ENCODE data around the gene MAB21L4. TPM values are rescaled to one million over a fixed set of nuclear protein-coding genes. Genes with fewer than 3 reads are reported as not detected.

The MAB21L4 gene
- polyA plus RNA-seq, 1 of the 3 experiments (the other 2 are of a cell fraction) = not detected

DNA sequence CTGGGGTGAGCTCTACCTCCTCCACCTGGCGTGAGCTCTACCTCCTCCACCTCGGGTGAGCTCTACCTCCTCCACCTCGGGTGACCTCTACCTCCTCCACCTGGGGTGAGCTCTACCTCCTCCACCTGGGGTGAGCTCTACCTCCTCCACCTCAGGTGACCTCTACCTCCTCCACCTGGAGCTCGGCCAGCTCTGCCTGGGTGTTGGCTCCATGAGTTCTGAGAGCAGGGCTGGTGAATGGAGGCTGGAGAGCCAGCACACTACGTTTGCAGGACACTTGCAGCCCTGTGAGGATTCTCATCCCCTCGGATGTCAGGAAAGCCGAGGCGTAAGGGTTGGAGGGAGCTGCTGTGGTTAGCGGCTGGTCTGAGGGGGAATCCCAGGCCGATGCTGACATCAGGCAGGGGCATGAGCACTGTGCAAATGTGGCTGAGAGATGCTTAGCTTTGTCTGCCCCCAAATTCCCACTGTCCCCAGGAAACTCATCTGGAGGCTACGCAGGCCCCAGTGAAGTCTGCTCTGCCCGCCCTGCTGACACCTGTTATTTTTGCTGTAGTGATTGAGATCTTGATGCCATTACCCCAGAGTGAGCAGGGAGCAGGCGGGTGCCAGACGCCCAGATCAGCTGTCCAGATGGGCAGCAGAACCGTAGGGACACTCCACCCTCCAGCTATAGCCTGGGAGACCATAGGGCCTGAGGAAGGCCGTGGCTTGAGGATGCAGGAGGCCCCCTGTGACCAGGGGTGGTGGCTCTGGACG lies 13.4 kb upstream of the MAB21L4 start:
- POLR2A ChIA-PET = interaction anchor here (0.6 kb wide), 2 partner anchors 48 to 82 kb away, joined by 3 read pairs; no protein-coding TSS in a partner anchor
- no peaks in the 10 kb centered on the region for H4K20me1 ChIP-seq (ENCODE audit: insufficient read depth)
- CTCF ChIA-PET = interaction anchor here (0.8 to 1.9 kb wide), 5 partner anchors 9 to 168 kb away, joined by 4 to 9 read pairs (median 4); no protein-coding TSS in a partner anchor
- H3K9ac ChIP-seq = no peak overlapping the region
- H2AFZ ChIP-seq (ENCODE audit: low read depth) = no peak overlapping the region
- no peaks in the 10 kb centered on the region for H3F3A ChIP-seq (replicated peaks; ENCODE audit: insufficient read depth)
- H3K4me2 ChIP-seq = no peak overlapping the region
- no peaks in the 10 kb centered on the region for H3K36me3 ChIP-seq (replicated peaks in 1 of 2; ENCODE audit: control insufficient read depth in 1 of 2, insufficient read depth in 2 of 2, low read length in 1 of 2)
- H3K27me3 ChIP-seq (ENCODE audit: insufficient read depth) = peaks cover 5% of the 10 kb centered on the region; the same call in 1 of the 2 replicates
- no peaks in the 10 kb centered on the region for H3K9me3 ChIP-seq
- DNase-seq = peak; percentile 91
- 20% methylated on average over 11 of the region's 17 CpGs for WGBS (ENCODE audit: low lambda C conversion rate)
- H3K79me2 ChIP-seq (ENCODE audit: insufficient read depth) = no peaks in the 10 kb centered on the region
- no peak overlapping the region for H3K4me3 ChIP-seq (ENCODE audit: low read depth in 2 of 2, low read length in 1 of 2)
- H3K27ac ChIP-seq (ENCODE audit: low read depth in 2 of 2, low read length in 1 of 2) = peak overlapping the region in 1 of 2 experiments; percentile 32; a peak in 2 of 4 replicates
- H3K4me1 ChIP-seq (ENCODE audit: control insufficient read depth in 1 of 2, insufficient read depth in 2 of 2, low read depth in 1 of 2, low read length in 1 of 2) = peaks cover 0 to 54% of the 10 kb centered on the region in 2 experiments; a peak in 1 of 4 replicates
- no peaks in the 10 kb centered on the region for H3K9me2 ChIP-seq
- TF ChIP-seq RXRA (IDR thresholded peaks at IDR 0.05; ENCODE audit: borderline replicate concordance, low read depth) (no peak), FOSL2 (IDR thresholded peaks at IDR 0.05; ENCODE audit: borderline replicate concordance, low read depth) (no peak), TCF12 (IDR thresholded peaks at IDR 0.05) (peak; percentile 26; the same call in 1 of the 2 replicates), NFIC (IDR thresholded peaks at IDR 0.05; ENCODE audit: borderline replicate concordance) (no peak), NRF1 (IDR thresholded peaks at IDR 0.05; ENCODE audit: low read depth, low read length) (no peak), RCOR1 (IDR thresholded peaks at IDR 0.05; ENCODE audit: low read length) (peak; percentile 93), POLR2AphosphoS5 (IDR thresholded peaks at IDR 0.05; ENCODE audit: low read depth, low read length) (no peak), JUND (IDR thresholded peaks at IDR 0.05) (no peak), CHD2 (IDR thresholded peaks at IDR 0.05; ENCODE audit: low read length, partially characterized antibody) (peak; percentile 70), RAD21 (IDR thresholded peaks at IDR 0.05; ENCODE audit: low read length) (no peak), MEF2A (IDR thresholded peaks at IDR 0.05; ENCODE audit: borderline replicate concordance, low read depth) (no peak), EP300 (IDR thresholded peaks at IDR 0.05; ENCODE audit: borderline replicate concordance in 1 of 2, low read depth in 1 of 2, low read length in 1 of 2) (peak in 1 of 2 experiments; percentile 77; a peak in 1 of 4 replicates), EZH2phosphoT487 (IDR thresholded peaks at IDR 0.05; ENCODE audit: borderline replicate concordance, low read depth) (no peak), ELF1 (IDR thresholded peaks at IDR 0.05) (no peak), GATA2 (CRISPR knock-in tag; IDR thresholded peaks at IDR 0.05) (peak; percentile 98), TAF1 (IDR thresholded peaks at IDR 0.05; ENCODE audit: borderline replicate concordance, low read depth, low read length) (no peak), FOXJ3 (CRISPR knock-in tag; IDR thresholded peaks at IDR 0.05) (peak; percentile 80; the same call in 1 of the 2 replicates)
- TF ChIP-seq, protein P1, sequence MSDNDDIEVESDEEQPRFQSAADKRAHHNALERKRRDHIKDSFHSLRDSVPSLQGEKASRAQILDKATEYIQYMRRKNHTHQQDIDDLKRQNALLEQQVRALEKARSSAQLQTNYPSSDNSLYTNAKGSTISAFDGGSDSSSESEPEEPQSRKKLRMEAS (IDR thresholded peaks at IDR 0.05; ENCODE audit: low read depth) = no peak
- TF ChIP-seq, protein P2, sequence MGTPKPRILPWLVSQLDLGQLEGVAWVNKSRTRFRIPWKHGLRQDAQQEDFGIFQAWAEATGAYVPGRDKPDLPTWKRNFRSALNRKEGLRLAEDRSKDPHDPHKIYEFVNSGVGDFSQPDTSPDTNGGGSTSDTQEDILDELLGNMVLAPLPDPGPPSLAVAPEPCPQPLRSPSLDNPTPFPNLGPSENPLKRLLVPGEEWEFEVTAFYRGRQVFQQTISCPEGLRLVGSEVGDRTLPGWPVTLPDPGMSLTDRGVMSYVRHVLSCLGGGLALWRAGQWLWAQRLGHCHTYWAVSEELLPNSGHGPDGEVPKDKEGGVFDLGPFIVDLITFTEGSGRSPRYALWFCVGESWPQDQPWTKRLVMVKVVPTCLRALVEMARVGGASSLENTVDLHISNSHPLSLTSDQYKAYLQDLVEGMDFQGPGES (IDR thresholded peaks at IDR 0.05; ENCODE audit: low read depth, low read length) = no peak
- TF ChIP-seq, protein P3, sequence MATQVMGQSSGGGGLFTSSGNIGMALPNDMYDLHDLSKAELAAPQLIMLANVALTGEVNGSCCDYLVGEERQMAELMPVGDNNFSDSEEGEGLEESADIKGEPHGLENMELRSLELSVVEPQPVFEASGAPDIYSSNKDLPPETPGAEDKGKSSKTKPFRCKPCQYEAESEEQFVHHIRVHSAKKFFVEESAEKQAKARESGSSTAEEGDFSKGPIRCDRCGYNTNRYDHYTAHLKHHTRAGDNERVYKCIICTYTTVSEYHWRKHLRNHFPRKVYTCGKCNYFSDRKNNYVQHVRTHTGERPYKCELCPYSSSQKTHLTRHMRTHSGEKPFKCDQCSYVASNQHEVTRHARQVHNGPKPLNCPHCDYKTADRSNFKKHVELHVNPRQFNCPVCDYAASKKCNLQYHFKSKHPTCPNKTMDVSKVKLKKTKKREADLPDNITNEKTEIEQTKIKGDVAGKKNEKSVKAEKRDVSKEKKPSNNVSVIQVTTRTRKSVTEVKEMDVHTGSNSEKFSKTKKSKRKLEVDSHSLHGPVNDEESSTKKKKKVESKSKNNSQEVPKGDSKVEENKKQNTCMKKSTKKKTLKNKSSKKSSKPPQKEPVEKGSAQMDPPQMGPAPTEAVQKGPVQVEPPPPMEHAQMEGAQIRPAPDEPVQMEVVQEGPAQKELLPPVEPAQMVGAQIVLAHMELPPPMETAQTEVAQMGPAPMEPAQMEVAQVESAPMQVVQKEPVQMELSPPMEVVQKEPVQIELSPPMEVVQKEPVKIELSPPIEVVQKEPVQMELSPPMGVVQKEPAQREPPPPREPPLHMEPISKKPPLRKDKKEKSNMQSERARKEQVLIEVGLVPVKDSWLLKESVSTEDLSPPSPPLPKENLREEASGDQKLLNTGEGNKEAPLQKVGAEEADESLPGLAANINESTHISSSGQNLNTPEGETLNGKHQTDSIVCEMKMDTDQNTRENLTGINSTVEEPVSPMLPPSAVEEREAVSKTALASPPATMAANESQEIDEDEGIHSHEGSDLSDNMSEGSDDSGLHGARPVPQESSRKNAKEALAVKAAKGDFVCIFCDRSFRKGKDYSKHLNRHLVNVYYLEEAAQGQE (IDR thresholded peaks at IDR 0.05; ENCODE audit: low read depth, low read length) = no peak
- TF ChIP-seq, protein P4, sequence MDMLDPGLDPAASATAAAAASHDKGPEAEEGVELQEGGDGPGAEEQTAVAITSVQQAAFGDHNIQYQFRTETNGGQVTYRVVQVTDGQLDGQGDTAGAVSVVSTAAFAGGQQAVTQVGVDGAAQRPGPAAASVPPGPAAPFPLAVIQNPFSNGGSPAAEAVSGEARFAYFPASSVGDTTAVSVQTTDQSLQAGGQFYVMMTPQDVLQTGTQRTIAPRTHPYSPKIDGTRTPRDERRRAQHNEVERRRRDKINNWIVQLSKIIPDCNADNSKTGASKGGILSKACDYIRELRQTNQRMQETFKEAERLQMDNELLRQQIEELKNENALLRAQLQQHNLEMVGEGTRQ (IDR thresholded peaks at IDR 0.05; ENCODE audit: borderline replicate concordance, low read depth, low read length) = no peak
- TF ChIP-seq, protein P5, sequence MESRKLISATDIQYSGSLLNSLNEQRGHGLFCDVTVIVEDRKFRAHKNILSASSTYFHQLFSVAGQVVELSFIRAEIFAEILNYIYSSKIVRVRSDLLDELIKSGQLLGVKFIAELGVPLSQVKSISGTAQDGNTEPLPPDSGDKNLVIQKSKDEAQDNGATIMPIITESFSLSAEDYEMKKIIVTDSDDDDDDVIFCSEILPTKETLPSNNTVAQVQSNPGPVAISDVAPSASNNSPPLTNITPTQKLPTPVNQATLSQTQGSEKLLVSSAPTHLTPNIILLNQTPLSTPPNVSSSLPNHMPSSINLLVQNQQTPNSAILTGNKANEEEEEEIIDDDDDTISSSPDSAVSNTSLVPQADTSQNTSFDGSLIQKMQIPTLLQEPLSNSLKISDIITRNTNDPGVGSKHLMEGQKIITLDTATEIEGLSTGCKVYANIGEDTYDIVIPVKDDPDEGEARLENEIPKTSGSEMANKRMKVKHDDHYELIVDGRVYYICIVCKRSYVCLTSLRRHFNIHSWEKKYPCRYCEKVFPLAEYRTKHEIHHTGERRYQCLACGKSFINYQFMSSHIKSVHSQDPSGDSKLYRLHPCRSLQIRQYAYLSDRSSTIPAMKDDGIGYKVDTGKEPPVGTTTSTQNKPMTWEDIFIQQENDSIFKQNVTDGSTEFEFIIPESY (IDR thresholded peaks at IDR 0.05; ENCODE audit: borderline replicate concordance, low read depth) = no peak
- TF ChIP-seq, protein P6, sequence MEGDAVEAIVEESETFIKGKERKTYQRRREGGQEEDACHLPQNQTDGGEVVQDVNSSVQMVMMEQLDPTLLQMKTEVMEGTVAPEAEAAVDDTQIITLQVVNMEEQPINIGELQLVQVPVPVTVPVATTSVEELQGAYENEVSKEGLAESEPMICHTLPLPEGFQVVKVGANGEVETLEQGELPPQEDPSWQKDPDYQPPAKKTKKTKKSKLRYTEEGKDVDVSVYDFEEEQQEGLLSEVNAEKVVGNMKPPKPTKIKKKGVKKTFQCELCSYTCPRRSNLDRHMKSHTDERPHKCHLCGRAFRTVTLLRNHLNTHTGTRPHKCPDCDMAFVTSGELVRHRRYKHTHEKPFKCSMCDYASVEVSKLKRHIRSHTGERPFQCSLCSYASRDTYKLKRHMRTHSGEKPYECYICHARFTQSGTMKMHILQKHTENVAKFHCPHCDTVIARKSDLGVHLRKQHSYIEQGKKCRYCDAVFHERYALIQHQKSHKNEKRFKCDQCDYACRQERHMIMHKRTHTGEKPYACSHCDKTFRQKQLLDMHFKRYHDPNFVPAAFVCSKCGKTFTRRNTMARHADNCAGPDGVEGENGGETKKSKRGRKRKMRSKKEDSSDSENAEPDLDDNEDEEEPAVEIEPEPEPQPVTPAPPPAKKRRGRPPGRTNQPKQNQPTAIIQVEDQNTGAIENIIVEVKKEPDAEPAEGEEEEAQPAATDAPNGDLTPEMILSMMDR (IDR thresholded peaks at IDR 0.05) = no peak
